ENCODE data around the gene KRTAP4-7.
"Not testable (repeated sequence)": the region's sequence is repeated elsewhere in the genome, so short reads cannot be mapped to it uniquely, and the experiment has no call there.

Gene KRTAP4-7

GRCh38 chr17:41065829-41066624, 17.9 kb upstream of the KRTAP4-7 start, which contains the start of gene KRTAP2-4:
Gene KRTAP2-4 (minus strand): TSS chr17:41065879. CDS start chr17:41065845, 34 bp downstream.
- DNase-seq: no peak

DNA sequence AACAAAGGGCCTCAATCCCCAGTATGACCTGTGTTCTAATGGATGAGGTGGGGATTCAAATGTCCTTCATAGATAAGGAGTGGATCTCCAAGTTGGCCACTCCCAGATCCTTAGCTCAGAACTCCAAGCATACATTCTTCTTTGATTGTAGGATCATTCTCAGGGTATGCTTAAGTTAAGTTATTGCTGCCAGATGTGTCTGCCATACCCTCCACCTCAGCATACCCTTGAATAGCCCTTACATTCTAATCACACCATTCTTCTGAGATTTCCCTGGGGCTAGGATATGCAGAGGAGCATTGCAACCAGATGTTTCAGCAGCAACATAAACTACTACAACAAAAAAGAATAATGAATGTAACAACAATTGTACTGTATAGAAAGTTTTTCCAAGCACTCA, 16.7 kb upstream of the KRTAP4-7 start:
- DNase-seq: no peak

GRCh38 chr17:41069031-41069430, 14.9 kb upstream of the KRTAP4-7 start:
- DNase-seq: no peak

DNA sequence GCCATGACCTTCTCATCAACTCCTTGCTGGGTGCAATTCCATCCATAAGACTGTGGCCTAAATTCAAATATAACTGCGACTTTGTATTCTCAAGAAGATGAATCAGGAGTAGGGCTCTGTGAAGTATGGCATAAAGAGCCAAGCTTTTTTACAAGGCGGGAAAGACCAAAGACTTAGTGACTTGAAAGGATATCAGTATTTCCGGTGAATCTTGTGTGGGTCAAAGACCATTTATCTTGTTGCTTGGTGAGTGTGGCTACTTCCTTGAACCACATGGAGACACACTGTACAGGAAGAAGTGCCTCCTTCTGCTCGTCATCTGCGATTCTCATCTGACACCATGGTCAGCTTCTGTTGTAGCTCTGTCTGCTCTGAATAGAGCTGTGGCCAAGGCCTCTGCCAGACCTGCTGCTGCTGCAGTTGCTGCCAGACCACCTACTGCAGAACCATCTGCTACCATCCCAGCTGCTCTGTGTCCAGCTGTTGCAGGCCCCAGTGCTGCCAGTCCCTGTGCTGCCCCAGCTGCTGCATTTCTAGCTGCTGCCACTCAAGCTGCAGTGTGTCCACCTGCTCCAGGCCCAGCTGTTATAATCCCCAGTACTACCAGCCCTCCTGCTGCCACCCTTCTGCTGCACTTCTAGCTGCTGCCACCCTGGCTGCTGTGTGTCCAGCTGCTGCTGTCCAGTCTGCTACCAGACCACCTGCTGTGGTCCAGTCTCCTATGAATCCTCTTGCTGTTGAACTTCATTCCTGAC, 12.2 kb upstream of the KRTAP4-7 start:
- DNase-seq: no peak

DNA sequence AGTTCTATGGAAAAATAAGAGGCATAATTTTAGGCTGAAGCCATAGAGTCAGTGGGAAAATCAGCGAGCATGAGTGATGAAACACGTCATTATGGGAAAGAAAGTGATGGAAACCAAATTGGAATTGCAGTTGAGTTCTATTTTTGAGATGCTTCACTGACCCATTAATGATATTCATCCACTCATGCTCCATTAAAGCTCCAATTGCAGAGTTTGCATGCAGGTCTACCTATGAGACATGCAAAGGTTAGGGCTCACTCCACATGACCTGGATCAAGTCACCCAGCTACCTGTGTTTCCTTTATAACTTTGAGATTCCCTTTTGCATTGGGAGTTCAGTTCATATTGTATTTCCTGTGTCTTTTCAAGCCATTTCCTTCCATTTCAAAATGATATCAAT, 10.3 kb upstream of the KRTAP4-7 start:
- no peak for DNase-seq

DNA sequence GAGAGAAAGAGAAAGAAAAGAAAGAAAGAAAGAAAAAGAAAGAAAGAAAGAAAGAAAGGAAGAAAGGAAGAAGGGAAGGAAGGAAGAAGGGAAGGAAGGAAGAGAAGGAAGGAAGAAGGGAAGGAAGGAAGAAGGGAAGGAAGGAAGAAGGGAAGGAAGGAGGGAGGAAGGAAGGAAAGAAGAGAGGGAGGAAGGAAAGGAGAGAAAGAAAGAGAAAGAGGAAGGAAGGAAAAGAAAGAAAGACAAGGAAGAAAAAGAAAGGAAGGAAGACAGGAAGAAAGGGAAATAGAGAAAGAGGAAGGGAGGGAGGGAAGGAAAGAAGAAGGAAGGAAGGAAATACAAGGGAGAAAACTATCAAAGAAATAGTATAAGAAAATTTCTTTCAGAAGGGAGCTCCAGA, 7.2 kb upstream of the KRTAP4-7 start:
- no peak for DNase-seq

DNA sequence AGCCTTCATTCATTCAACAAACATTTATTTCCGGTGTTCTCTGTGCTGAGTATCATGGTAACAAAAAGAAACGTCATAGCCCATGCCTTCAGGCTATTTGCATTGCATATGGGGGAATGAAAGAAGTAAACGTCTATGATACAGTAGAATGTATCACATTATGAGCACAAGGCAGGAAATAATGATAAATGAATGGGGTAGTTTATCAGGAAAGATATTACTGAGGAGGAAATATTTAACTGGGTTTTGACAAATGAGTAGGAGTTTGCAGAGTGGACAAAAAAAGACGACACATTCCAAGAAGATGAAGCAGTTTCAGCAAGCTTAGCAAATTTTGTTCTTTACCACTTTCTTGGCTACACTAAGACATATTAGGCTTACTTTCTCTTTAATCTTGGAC, 1.3 kb upstream of the KRTAP4-7 start:
- no peak for DNase-seq

- DNase-seq: not testable (repeated sequence)
Measured at GRCh38 chr17:41083427-41083826, 523 bp upstream of the KRTAP4-7 start.

DNA sequence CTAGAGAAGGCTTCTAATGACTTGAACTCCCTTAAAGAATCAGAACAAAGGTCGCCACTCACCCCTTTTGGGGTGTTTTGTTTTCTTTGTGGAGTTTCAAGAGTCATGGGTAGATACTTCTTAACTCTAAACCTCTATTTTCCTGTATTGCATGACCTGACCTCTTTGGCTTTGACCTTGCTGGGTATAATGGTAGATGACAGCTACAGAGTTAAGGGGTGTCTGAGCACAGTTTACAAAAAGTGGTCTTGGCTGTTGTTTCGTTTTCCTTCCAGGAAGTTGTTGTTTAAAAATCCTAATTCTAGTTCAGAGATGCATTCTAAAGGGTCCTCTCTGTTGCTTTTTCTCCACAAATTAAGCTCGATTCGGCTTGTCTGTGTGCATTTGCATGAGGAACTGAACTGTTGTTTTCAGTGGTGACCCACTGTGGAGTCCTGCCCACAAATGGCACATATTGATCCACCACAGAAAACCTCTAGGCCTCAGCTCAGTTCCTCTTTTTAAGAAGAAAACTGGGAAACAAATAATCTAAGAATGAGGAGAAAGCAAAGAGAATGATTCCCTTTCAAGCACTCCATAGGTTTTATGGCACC, 4.9 kb downstream of the KRTAP4-7 start:
- not testable (repeated sequence) for DNase-seq

DNA sequence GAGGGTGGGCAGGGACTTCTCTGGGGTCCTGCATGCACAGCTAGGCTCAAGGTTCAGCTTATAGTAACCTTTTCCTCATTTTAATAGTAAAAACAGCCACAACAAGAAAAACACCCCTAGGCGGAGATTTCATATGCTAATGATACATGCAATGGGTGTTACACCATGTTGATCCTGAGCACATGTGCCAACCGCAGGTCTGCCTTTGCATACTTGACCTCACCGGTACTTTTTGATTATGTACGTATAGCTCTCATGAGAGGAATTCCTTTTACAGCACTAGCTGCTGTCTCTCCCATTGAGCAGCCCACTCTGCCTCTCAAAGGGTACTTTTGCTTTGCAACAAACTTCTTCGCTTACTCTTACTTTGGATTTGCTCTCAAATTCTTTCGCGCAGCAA, 12.1 kb downstream of the KRTAP4-7 start:
- no peak for DNase-seq

- DNase-seq: no peak
Measured at GRCh38 chr17:41098042-41098441, 14.1 kb downstream of the KRTAP4-7 start, which contains the start of gene KRTAP4-8. Gene KRTAP4-8 (minus strand): TSS chr17:41098142. CDS start chr17:41098084, 58 bp downstream.

DNA sequence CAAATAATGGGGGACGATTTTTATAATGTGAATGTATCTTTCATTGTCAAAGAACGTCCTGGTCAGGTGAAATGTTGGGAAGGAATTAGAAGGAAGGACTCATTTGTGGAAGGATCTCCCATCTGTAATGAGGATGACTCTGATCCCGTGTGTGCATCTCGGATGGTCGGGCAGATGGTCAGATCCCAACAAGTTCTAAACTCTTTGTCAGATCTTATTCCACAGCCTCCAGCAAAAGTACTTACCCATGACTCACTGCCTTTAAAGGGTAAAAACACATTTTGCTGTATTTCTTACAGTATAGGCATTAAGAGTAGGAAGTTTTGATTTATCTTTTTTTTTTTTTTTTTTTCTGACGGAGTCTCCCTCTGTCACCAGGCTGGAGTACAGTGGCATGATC, 14.5 kb downstream of the KRTAP4-7 start:
- no peak for DNase-seq

GRCh38 chr17:41099682-41100480, 15.9 kb downstream of the KRTAP4-7 start:
- not testable (repeated sequence) for DNase-seq

GRCh38 chr17:41101586-41102259, 17.8 kb downstream of the KRTAP4-7 start, which contains the start of gene KRTAP4-16:
Gene KRTAP4-16 (minus strand): TSS chr17:41102209. CDS start chr17:41102209, 0 bp downstream.
- DNase-seq: no peak

DNA sequence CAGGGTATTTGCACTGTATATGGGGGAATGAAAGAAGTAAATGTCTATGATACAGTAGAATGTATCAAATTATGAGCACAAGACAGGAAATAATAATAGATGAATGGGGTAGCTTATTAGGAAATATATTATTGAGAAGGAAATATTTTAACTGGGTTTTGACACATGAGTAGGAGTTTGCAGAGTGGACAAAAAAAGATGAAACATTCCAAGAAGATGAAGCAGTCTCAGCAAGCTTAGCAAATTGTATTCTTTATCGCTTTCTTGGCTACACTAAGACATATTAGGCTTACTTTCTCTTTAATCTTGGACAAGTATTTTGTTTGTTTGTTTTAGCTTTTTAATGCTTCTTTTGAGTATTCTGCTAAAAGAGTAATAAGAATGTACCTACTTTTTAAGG, 19.9 kb downstream of the KRTAP4-7 start:
- no peak for DNase-seq

DNA sequence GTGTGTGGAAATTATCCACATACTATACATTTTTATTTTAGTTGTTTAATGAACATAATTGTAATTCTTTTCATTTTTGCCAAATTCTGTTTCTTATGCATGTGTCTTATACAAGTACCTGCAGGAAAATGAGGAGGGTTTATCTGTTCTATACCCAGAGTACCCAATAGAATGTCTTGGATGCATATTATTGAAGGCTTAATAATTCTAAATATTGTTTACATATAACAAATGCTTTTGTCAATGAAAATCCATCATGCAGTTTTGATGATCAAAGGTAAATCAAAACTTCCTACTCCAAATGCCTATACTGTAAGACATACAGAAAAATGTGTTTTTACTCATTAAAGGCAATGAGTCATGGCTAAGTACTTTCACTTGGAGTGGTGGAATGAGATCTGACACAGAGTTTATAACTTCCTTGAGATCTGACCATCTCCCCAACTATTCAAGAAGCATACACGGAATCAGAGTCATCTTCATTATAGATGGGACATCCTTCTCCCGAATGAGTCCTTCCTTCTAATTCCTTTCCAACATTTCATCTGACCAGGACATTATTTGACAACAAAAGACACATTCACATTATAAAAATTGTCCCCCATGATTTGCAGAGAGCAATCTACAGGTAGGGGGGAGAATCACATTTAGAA, 20.6 kb downstream of the KRTAP4-7 start:
- DNase-seq: not testable (repeated sequence)

DNA sequence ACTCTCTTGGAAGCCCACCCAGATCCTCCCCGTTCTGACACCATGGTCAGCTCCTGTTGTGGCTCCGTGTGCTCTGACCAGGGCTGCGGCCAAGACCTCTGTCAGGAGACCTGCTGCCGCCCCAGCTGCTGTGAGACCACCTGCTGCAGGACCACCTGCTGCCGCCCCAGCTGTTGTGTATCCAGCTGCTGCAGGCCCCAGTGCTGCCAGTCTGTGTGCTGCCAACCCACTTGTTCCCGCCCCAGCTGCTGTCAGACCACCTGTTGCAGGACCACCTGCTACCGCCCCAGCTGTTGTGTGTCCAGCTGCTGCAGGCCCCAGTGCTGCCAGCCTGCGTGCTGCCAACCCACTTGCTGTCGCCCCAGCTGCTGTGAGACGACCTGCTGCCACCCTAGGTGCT, 21.4 kb downstream of the KRTAP4-7 start, which contains the start of gene KRTAP4-9:
Gene KRTAP4-9 (plus strand): TSS at position 43 of the 400 bp plus-strand sequence. CDS start 0 bp downstream, at position 43.
- DNase-seq: not testable (repeated sequence)

DNA sequence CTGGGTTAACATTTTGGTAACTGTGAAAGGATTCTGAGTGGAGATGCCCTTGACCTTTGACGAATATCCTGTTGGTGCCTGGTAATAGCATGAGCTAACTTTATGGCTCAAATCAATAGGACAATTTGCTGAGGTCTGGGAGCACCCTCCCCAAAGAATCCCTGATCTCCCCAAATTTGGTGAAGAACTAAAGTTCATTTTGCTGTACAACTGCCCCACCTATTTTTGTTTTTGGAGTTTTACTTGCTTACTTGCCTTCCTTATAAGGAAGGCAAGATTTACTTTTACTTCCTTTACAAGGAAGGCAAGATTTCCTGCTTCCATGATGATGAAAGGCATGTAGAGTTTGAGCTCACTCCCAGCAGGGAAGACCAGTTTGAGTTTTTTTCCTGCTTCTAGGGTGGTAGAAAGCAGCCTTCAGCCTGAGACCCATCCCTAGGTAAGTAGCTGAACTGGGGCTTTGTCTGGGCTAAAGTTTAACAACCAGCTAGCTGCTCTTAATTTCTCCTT, 24.0 kb downstream of the KRTAP4-7 start:
- no peak for DNase-seq

- not testable (repeated sequence) for DNase-seq
Measured at GRCh38 chr17:41108728-41109386, 24.9 kb downstream of the KRTAP4-7 start.

DNA sequence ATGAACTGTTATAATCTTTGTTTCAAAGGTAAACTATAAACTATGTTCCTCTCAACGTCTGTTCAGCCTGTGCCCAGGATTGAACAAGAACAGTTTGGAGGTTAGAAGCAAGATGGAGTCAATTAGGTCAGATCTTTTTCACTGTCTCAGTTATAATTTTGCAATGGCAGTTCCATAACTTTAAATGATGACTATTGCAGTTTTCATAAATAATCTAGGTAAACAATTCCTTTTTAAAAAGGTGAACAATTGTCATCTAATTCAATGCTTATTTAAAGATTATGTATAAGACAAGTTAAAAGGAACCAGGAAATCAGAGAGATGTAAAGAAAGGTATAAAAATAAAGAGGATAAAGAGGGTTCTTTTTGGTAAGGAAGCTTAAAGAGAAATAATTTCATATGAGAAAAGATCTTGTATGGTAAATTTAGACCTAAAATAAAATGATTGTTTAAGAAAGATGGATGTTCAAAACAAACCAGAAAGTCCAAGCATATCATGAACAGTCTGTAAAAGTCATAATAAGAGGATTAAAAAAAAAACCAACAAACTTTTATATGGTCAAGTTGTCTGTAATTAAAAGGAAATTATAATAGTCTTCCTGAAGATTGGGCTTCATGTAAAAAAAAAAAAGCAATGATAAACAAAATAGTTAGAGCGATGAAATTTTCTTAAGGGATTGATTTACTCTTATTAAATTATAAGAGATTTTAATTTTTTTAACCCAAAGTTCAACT, 27.4 kb downstream of the KRTAP4-7 start:
- DNase-seq: no peak

Measured in stimulated activated CD4-positive, alpha-beta T cell treated with anti-CD3 and anti-CD28 coated beads, Interleukin-4, amount 100 ng/mL, for 24 hours (primary cell).